IMR-90 (cell line): ENCODE results near the gene XDH. TPM values are rescaled to one million over a fixed set of nuclear protein-coding genes. Genes with fewer than 3 reads are reported as not detected.

Experiments
- ATAC-seq: fragments of 200-7000 bp; cut with Tn5 transposase; 2 replicates; pipeline ENCODE4 v1.9.1; 2020; ENCODE audit warnings: low read depth, mild to moderate bottlenecking, moderate library complexity
- BruUV-seq: library from RNA; stranded (reverse); fragments of 400-500 nt; replicated peaks from 2 replicates; lab custom pipeline; 2021; lab: Mats Ljungman, UMichigan
- CTCF ChIA-PET: fragments of 300-600 bp; formaldehyde crosslinking; extraction: SDS; loops from one replicate; lab custom pipeline; 2021; ENCODE audit warnings: antibody characterized with exemption; lab: Yijun Ruan, JAX
- POLR2A ChIA-PET: fragments of 300-600 bp; sonication (Branson Sonifier 250); formaldehyde crosslinking; loops from one replicate; lab custom pipeline; 2022; ENCODE audit warnings: antibody characterized with exemption; ENCODE audit not compliant: unreplicated experiment; lab: Charles Lee
- DNase-seq: peaks from one replicate; pipeline ENCODE4 v3.0.0; 2013
- H2AFZ ChIP-seq: replicated peaks from 2 replicates; pipeline ENCODE3; 2013; ENCODE audit warnings: low read length, mild to moderate bottlenecking; ENCODE audit not compliant: poor library complexity
- H2AK5ac ChIP-seq: 2 replicates; pipeline ENCODE4 v1.6.1; 2013; ENCODE audit warnings: low read depth, low read length, inconsistent platforms
- H2AK9ac ChIP-seq: replicated peaks from 2 replicates; pipeline ENCODE3; 2013; ENCODE audit warnings: mild to moderate bottlenecking, low read depth, low read length, moderate library complexity; ENCODE audit not compliant: poor library complexity
- H2BK120ac ChIP-seq: 2 replicates; pipeline ENCODE4 v1.6.1; 2013; ENCODE audit warnings: low read depth, low read length, inconsistent platforms
- H2BK15ac ChIP-seq: 3 replicates; pipeline ENCODE4 v1.6.1; 2013; ENCODE audit warnings: low read depth, low read length, inconsistent platforms
- H2BK20ac ChIP-seq: 2 replicates; pipeline ENCODE4 v1.6.1; 2013; ENCODE audit warnings: low read depth, mild to moderate bottlenecking, inconsistent platforms, low read length, moderate library complexity
- H2BK5ac ChIP-seq: 2 replicates; pipeline ENCODE4 v1.6.1; 2013; ENCODE audit warnings: mild to moderate bottlenecking, low read depth, low read length, inconsistent platforms; ENCODE audit not compliant: poor library complexity, severe bottlenecking
- H3K14ac ChIP-seq: replicated peaks from 2 replicates; pipeline ENCODE4 v1.6.1; 2013; ENCODE audit warnings: low read depth, low read length, inconsistent platforms
- H3K18ac ChIP-seq: 2 replicates; pipeline ENCODE4 v1.6.1; 2013; ENCODE audit warnings: low read depth, low read length, control low read depth
- H3K23ac ChIP-seq: 2 replicates; pipeline ENCODE4 v1.6.1; 2013; ENCODE audit warnings: low read depth, low read length, inconsistent platforms
- H3K27ac ChIP-seq: 2 replicates; pipeline ENCODE4 v1.5.1; 2013; ENCODE audit warnings: mild to moderate bottlenecking, control low read depth, low read length; ENCODE audit not compliant: insufficient read depth
- H3K27me3 ChIP-seq: 2 replicates; pipeline ENCODE4 v1.6.1; 2013; ENCODE audit warnings: low read length; ENCODE audit not compliant: control insufficient read depth, insufficient read depth
- H3K36me3 ChIP-seq: 2 replicates; pipeline ENCODE4 v1.6.1; 2013; ENCODE audit warnings: low read length, mixed read lengths; ENCODE audit not compliant: control insufficient read depth, insufficient read depth
- H3K4ac ChIP-seq: 2 replicates; pipeline ENCODE4 v1.6.1; 2013; ENCODE audit warnings: low read depth, low read length, inconsistent platforms
- H3K4me1 ChIP-seq: 2 replicates; pipeline ENCODE4 v1.6.1; 2013; ENCODE audit warnings: low read length, mixed read lengths; ENCODE audit not compliant: control insufficient read depth, insufficient read depth
- H3K4me2 ChIP-seq: 2 replicates; pipeline ENCODE4 v1.6.1; 2013; ENCODE audit warnings: low read depth, mild to moderate bottlenecking, control low read depth, low read length, moderate library complexity
- H3K4me3 ChIP-seq: 2 replicates; pipeline ENCODE4 v1.5.1; 2013; ENCODE audit warnings: low read depth, mild to moderate bottlenecking, control low read depth, low read length, moderate library complexity; ENCODE audit not compliant: insufficient read depth
- H3K56ac ChIP-seq: 2 replicates; pipeline ENCODE4 v1.6.1; 2013; ENCODE audit warnings: low read length, inconsistent platforms; ENCODE audit not compliant: insufficient read depth; ENCODE audit errors: extremely low read depth
- H3K79me1 ChIP-seq, 2 experiments: 2 replicates each; pipeline ENCODE4 v1.6.1; 2013; ENCODE audit warnings: low read length in 2 of 2, inconsistent platforms in 1 of 2, low read depth in 1 of 2
- H3K9ac ChIP-seq: 2 replicates; pipeline ENCODE4 v1.6.1; 2013; ENCODE audit warnings: low read depth, low read length, control low read depth
- H3K9me1 ChIP-seq: 2 replicates; pipeline ENCODE4 v1.6.1; 2013; ENCODE audit warnings: low read length, inconsistent platforms; ENCODE audit not compliant: insufficient read depth
- H3K9me3 ChIP-seq: 2 replicates; pipeline ENCODE4 v1.6.1; 2013; ENCODE audit warnings: low read length; ENCODE audit not compliant: control insufficient read depth, insufficient read depth
- H4K20me1 ChIP-seq: 2 replicates; pipeline ENCODE4 v1.6.1; 2013; ENCODE audit warnings: low read length, inconsistent platforms; ENCODE audit not compliant: insufficient read depth
- H4K5ac ChIP-seq: 2 replicates; pipeline ENCODE4 v1.6.1; 2013; ENCODE audit warnings: mild to moderate bottlenecking, low read depth, low read length, control low read depth
- H4K8ac ChIP-seq, 2 experiments: 2 replicates each; pipeline ENCODE4 v1.6.1; 2013; ENCODE audit warnings: low read depth in 2 of 2, low read length in 2 of 2, control low read depth in 1 of 2, inconsistent platforms in 1 of 2
- H4K91ac ChIP-seq: 2 replicates; pipeline ENCODE4 v1.6.1; 2013; ENCODE audit warnings: low read depth, low read length, inconsistent platforms; ENCODE audit not compliant: insufficient read depth
- MAZ ChIP-seq: IDR thresholded peaks from 2 replicates; pipeline ENCODE4 v1.6.1; 2012; ENCODE audit warnings: low read depth, mild to moderate bottlenecking, low read length, improper control_type of control experiment, moderate library complexity, borderline replicate concordance
- POLR2A ChIP-seq: IDR thresholded peaks from 2 replicates; pipeline ENCODE4 v1.6.1; 2012; ENCODE audit warnings: mild to moderate bottlenecking, low read depth, low read length
- RFX5 ChIP-seq: IDR thresholded peaks from 2 replicates; pipeline ENCODE4 v1.8.0; 2012; ENCODE audit warnings: low read depth, mild to moderate bottlenecking, low read length, moderate library complexity
- SMC3 ChIP-seq: fragments of 150-350 bp; IDR thresholded peaks from 2 replicates; pipeline ENCODE4 v1.6.1; 2016; ENCODE audit warnings: low read depth, mild to moderate bottlenecking, antibody characterized with exemption, low read length, moderate library complexity
- WGBS, 2 experiments: methylation state at CpG; one replicate each; pipeline versions ENCODE4 v1.1.5 to v1.1.7; 2013; ENCODE audit warnings: missing lambda C conversion rate in 2 of 2; ENCODE audit not compliant: insufficient read length in 1 of 2; ENCODE audit errors: extremely low coverage in 2 of 2; 5-methylcytosine and 5-hydroxymethylcytosine counted together
- dilution Hi-C: fragments of 300-500 bp; cut with HindIII; formaldehyde crosslinking; loops from one replicate; pipeline ENCODE4 v1.14.3; 2018; ENCODE audit warnings: low sequenced_read_pairs; ENCODE audit not compliant: unreplicated experiment
- in situ Hi-C: fragments of 300-500 bp; cut with MboI; formaldehyde crosslinking; loops from 3 replicates; pipeline ENCODE4 v1.14.3; 2019; ENCODE audit warnings: low sequenced_read_pairs, inconsistent platforms, mixed read lengths
- intact Hi-C: fragments of 100-400 bp; cut with micrococcal nuclease; formaldehyde crosslinking; loops from 2 replicates; pipeline ENCODE4 v1.10.0; 2022
- polyA plus RNA-seq, 3 experiments: library from polyadenylated mRNA; depleted of rRNA; stranded (reverse); fragments of >200 nt; gene quantifications; 2 replicates each; pipeline ENCODE4 v1.2.3, GENCODE V29; 2012; ENCODE audit warnings: low replicate concordance in 1 of 3
- total RNA-seq: library from RNA; depleted of rRNA; stranded (reverse); fragments of >200 nt; gene quantifications from 2 replicates; pipeline ENCODE4 v1.2.3, GENCODE V29; 2012
- TF ChIP-seq, protein P1 (sequence below): conservative IDR thresholded peaks from 2 replicates; pipeline ENCODE4 v1.5.1; 2012; ENCODE audit warnings: mild to moderate bottlenecking, low read depth, low read length, improper control_type of control experiment

Gene XDH
- total and polyA plus RNA-seq, 2 of the 4 experiments (the other 2 are of a cell fraction): 0.46 to 1.1 TPM

GRCh38 chr2:31446848-31447247, 32.3 kb upstream of the XDH start:
- Histone ChIP-seq H2BK120ac (no peak overlapping the region), H3K18ac (no peak overlapping the region), H2AK5ac (no peak overlapping the region), H2AFZ (no peak overlapping the region), H3K9me1 (no peaks in the 10 kb centered on the region), H3K14ac (no peak overlapping the region), H3K79me1 (no peaks in the 10 kb centered on the region), H3K4me3 (no peak overlapping the region), H4K20me1 (no peaks in the 10 kb centered on the region), H3K23ac (no peak overlapping the region), H4K8ac (no peak overlapping the region), H3K36me3 (no peaks in the 10 kb centered on the region), H3K27ac (no peak overlapping the region), H3K27me3 (no peaks in the 10 kb centered on the region; the same call in 1 of the 2 replicates), H3K9ac (no peak overlapping the region), H3K9me3 (peaks cover 5% of the 10 kb centered on the region; the same call in 1 of the 2 replicates), H3K4me1 (no peaks in the 10 kb centered on the region), H2BK15ac (no peak overlapping the region), H2BK20ac (no peak overlapping the region), H4K5ac (no peak overlapping the region), H3K56ac (no peak overlapping the region), H2BK5ac (no peak overlapping the region), H4K91ac (no peak overlapping the region), H3K4me2 (no peak overlapping the region), H2AK9ac (no peak overlapping the region), H3K4ac (no peak overlapping the region)
- 67% methylated on average over 1 of the region's 3 CpGs; no CpG with 5 or more reads in 1 of the 2 experiments for WGBS, 2 experiments
- intact Hi-C loops: no loop called here
- BruUV-seq: no TSS peak
- POLR2A ChIA-PET: no interaction called here
- CTCF ChIA-PET: no interaction called here
- in situ Hi-C loops: no loop called here
- no peak; the same call in 1 of the 2 replicates for ATAC-seq
- dilution Hi-C loops: no loop called here
- no peak for TF ChIP-seq RFX5
- TF ChIP-seq, protein P1, sequence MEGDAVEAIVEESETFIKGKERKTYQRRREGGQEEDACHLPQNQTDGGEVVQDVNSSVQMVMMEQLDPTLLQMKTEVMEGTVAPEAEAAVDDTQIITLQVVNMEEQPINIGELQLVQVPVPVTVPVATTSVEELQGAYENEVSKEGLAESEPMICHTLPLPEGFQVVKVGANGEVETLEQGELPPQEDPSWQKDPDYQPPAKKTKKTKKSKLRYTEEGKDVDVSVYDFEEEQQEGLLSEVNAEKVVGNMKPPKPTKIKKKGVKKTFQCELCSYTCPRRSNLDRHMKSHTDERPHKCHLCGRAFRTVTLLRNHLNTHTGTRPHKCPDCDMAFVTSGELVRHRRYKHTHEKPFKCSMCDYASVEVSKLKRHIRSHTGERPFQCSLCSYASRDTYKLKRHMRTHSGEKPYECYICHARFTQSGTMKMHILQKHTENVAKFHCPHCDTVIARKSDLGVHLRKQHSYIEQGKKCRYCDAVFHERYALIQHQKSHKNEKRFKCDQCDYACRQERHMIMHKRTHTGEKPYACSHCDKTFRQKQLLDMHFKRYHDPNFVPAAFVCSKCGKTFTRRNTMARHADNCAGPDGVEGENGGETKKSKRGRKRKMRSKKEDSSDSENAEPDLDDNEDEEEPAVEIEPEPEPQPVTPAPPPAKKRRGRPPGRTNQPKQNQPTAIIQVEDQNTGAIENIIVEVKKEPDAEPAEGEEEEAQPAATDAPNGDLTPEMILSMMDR: no peak
- no peak for TF ChIP-seq SMC3
- no peak for TF ChIP-seq MAZ
- TF ChIP-seq POLR2A: no peak
- peak; percentile 38 for DNase-seq
